Hematopoietic multipotent progenitor cell treated with erythropoietin and hydrocortisone succinate and interleukin-3 and kit ligand, for 17 days (in vitro differentiated cells): ENCODE measurements around the gene PAF1.
"Not testable (repeated sequence)": the region's sequence is repeated elsewhere in the genome, so short reads cannot be mapped to it uniquely, and the experiment has no call there.

Experiments used
- DNase-seq: peaks from one replicate; pipeline ENCODE4 v3.0.0-alpha.2; 2015; ENCODE audit warnings: low spot score

The PAF1 gene

DNA sequence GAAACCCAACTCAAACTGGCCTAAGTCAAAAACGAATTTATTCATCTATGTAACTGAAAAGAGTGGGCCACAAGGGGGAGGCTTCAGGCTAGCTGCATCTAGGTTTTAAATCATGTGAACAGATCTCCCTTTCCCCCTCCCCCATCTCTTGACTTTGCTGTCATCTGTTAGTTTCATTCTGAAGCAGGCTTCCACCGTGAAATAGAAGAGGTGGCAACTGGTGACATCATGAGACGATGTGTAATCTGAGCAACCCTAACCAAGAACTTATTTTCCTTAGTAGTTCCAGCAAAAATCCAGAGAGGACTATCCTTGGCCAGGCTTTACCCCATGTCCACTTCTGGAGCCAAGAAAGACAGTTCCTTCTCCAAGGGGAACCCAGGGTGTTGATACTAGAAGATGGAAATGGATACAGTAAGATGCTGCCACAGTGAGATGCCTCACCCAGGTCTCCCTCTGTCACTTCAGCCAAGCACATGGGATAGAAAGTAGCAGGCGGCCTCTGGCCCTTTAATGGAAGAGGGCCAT is 39.3 kb downstream of the PAF1 start:
- no peak for DNase-seq

DNA sequence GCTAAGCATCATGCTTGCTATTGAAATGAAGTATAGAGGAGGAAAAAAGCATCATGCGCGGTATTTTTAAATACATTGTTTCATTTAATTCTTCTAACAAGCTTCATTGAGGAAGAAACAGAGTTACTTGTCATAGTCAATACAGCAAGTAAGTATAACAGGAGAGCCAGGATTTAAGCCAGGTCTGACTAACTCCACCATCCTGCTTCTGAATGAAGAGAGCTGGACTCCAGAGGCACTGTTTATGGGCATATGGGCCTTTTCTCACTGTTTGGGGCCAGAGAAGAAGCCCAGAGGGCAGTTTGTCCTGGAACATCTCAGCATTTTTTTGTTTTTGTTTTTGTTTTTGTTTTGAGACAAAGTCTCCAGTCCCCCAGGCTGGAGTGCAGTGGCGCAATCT is 40.8 kb downstream of the PAF1 start:
- DNase-seq, result no peak

DNA sequence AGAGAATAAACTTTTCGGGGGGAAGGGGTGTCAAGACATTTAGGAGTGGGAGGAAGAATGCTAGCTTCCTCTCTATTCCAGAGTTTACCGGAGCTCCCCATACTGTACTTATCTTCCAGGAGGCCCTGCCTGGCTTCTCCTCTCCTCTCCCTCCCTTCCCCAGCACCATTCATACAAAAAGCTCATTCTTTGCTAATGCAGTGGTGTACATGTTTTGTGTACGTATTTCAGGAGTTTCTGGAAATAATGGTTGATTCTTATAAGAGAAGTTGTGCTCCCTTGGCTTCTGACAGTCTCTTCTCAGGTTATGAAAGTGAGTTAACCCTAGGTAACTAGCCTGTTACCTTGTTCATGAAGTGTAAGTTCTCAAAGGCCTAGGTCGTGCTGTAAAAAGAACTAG is 41.6 kb downstream of the PAF1 start:
- DNase-seq, result no peak

DNA sequence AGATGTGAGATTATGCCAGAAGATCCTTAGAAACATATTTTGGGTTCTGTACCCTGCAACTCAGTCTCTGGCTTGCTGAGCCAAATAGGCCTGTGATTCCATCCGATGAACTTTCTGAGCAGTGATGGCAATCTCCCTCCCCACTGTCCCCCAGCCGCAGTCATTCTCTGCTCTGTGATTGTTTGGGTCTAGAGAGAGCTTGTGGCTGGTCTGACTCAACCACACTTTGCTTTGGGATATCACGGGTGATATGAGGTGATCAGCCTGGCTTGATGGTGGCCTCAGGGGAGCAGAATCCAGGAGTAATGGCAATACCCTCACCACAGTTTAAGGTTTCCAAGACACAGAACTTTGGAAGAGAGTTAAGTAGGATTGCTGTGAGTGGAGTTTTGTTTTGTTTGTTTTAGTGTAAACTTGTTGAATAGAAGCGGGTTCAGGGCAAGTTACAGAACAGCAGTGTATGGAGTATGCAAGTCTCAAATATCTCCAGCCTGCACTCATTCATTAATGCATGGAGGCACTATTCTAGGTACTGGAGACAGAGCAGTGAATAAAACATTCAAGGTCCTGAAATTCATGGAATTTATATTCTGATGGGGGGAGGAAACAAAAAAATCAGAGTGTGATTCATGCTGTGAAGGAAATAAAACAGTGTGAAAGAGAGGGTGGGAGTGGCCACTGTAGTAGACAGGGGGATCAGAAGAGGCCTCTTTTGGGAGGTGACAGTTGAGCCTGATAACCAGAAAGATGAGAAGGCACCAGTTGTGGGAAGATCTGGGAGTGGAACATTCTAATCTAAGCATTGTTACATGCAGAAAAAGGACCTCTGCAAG is 43.4 kb downstream of the PAF1 start:
- no peak for DNase-seq

DNA sequence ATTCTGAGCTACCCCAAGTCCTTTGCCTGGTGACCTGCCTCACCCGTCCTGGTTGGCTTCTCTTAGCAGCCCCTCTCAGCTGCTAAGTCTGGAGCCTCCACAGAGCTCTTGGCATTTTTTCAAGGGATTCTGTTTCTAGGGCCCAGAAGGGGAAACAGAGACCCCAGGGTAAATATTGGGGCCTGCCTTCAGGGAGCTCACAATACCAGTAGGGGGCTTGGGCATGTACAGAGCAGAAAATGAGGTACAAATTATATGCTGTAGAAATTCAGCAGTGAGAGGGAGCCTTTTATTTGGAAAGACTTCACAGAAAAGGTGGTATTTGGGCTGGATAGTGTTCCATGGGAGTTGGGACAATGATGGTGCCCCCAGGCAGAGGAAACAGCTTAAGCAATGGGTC is 45.0 kb downstream of the PAF1 start:
- DNase-seq, result no peak

DNA sequence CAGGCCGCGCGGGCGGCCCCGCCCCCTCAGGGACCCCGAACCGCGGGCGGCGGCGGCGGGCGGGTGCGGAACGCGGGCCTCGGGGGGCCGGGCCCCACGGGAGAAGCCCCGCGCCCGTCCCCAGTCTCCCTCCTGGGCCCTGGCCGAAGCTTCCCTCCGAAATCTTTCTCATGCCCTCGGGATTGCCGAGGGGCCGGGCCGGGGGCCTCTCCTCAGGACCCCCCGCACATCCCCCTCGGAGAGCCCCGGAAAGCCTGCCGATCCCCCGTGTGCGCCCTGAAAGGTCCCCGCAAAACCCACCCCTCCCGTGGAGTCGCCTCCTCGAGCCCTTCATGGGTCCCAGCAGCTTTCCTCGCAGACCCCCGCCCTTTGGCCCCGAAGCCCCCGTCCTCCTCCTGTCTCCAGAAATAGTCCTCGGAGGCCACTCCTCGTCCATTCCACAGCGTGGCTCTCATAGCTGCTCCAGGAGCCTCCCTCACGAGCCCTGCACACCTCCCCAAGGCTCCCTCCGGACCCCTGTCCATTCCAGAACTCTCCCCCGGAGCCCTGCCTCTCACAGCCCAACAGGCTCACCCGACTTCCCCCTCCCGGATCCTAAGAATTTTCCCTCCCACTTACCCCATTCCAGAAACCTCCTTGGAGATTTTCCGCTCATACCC is 48.1 kb downstream of the PAF1 start:
- DNase-seq, result no peak

DNA sequence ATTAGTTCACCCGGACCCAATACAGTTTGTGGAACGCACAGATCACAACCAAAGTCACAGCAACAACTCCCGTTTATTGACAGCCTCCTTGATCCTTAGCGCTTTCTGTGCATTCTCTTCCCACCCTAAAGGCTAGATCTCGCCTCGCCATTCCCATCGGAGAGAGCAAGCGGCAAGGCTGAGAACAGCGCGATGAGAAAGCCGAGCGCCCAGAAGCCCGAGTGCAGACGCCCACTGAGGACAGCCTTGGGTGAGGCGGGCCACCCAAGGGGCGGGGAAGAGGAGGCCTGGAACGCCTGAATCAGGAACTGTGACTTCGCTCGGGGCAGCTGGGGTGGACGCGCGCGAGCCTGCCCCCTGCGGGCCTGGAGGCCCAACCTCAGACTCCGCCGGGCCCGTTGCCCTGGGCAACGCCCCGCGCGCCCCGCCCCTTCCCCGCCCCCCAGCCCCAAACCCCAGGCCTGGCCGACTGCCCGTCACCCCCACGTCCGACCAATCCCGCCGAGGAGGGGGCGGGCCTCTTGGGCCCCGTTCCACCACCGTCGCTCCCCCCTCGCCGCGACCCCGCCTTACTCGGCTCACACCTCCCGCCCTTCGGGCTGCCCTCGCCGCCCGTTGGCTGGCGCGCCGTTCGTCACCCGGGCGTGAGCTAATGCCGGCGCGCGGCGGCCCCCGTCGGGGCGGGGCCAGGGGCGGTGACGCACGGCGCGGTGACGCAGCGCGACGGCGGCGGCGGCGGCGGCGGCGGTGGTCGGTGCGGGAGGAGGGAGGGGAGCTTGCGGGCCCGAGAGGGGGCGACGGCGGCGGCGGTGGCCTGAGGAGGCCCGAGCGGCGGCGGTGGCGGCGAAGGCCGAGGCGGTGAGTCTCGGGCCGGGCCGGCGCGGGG is 48.9 kb downstream of the PAF1 start, which contains the start of gene SAMD4B:
TSS of gene SAMD4B (plus strand) at position 703 of the 886 bp plus-strand sequence. CDS start 14,473 bp downstream, outside the sequence.
- DNase-seq, result peak; percentile 99

DNA sequence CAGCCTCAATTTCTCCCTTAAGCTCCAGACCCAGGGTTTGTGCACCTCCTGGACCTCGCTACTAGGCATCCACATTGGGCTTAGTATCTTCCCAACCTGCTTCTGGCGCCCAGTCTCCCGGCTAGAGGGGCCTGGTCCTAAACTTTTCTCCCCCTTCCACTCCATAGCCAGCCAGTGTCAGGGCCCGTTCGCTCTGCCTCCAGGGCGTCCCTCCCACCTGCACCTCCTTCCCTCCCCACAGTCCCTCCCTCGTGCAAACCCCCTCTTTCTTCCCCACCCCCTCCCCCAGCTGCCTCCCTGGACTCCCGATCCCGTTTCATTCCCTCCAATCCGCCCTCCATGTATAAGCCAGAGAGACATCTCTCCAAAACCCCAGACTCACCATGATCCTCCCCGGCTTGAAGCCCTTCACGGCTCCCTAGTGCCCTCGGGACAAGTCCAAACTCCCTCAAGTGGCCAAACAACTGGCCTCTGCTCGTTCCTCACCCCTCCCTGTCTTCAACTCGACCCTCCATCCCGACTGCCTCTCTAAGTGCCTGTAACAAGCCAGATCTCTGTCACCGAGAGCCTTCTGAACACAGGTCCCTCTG is 49.7 kb downstream of the PAF1 start:
- no peak for DNase-seq

DNA sequence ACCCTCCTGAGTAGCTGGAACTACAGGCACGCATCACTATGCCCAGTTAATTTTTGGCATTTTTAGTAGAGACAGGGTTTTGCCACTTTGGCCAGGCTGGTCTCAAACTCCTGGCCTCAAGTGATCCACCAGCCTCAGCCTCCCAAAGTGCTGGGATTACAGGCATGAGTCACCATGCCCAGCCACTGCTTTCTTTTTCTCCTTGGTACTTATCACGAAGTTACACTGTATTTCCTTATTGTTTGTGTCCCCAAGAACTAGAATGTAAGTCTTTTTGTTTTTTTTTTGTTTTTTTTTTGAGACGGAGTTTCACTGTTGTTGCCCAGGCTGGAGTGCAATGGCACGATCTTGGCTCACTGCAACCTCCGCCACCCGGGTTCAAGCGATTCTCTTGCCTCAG is 50.8 kb downstream of the PAF1 start:
- DNase-seq, result not testable (repeated sequence)

DNA sequence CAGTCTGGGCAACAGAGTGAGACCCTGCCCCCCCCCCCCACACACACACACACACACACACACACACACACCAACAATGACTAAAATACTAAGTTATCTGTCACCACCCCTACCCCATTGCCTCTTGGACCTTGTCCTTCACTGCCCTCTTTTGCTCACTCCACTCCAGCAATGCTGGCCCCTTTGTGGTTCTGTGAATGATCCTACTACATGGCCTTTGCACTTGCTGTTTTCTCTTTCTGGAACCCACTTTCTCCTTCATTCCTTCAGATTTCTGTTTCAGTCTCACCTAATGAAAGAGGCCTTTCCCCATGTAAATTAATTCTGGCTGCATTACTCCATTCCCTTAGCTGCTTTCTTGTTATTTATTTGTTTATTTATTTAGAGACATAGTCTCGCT is 51.2 kb downstream of the PAF1 start:
- no peak for DNase-seq

DNA sequence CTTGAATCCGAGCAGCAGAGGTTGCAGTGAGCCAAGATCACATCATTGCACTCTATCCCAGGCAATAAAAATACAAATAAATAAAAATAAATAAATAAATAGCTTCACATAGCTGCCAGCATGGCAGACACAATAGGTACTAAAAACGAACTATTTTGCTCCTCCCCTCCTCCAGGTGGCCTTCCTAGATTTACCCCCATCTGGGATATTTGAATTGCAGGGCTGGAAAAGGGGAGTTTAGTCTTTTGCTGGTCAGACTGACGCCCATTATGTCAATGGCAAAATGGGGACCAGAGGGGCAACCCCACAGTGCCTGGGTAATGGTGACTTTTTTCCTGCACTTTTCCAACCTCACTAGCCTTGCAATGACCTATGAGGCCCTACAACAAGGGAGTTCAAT is 54.4 kb downstream of the PAF1 start:
- no peak for DNase-seq
